Heart left ventricle (tissue), 16 donors: ENCODE results near the gene ATXN7L1. TPM values are rescaled to one million over a fixed set of nuclear protein-coding genes. Genes with fewer than 3 reads are reported as not detected.

Experiments used
- ATAC-seq, 4 donors: fragments of 200-7000 bp; cut with Tn5 transposase; one replicate each; pipeline ENCODE4 v1.9.1; 2020 to 2022; ENCODE audit warnings: moderate library complexity in 4 of 4, mild to moderate bottlenecking in 3 of 4, moderate number of reproducible peaks in 1 of 4
- DNase-seq, 5 donors: peaks; one replicate each; pipeline ENCODE4 v3.0.0-alpha.2; 2020
- H3K27ac ChIP-seq, 12 donors: fragments of 200-600 bp; sonication (generic) in 4 of 12; one replicate each; pipeline versions ENCODE4 v1.5.0 to v1.8.0; 2016 to 2022; ENCODE audit warnings: mild to moderate bottlenecking in 2 of 12
- H3K27me3 ChIP-seq, 9 donors: fragments of 200-600 bp; sonication (generic) in 2 of 9; one replicate each; pipeline versions ENCODE4 v1.5.1 to v1.8.0; 2016 to 2022; ENCODE audit warnings: mild to moderate bottlenecking in 3 of 9
- H3K36me3 ChIP-seq, 9 donors: fragments of 200-600 bp; sonication (generic) in 2 of 9; one replicate each; pipeline versions ENCODE4 v1.5.0 to v1.8.0; 2018 to 2022; ENCODE audit warnings: mild to moderate bottlenecking in 2 of 9
- H3K4me1 ChIP-seq, 12 donors: fragments of 200-600 bp; sonication (generic) in 4 of 12; one replicate each; pipeline versions ENCODE4 v1.5.0 to v1.8.0; 2016 to 2022; ENCODE audit warnings: mild to moderate bottlenecking in 3 of 12
- H3K4me3 ChIP-seq, 12 donors: fragments of 200-600 bp; sonication (generic) in 4 of 12; one replicate each; pipeline versions ENCODE4 v1.5.0 to v1.8.0; 2017 to 2022; ENCODE audit warnings: mild to moderate bottlenecking in 9 of 12, moderate library complexity in 4 of 12
- H3K9me3 ChIP-seq, 12 donors: fragments of 200-600 bp; sonication (generic) in 4 of 12; one replicate each; pipeline versions ENCODE4 v1.5.0 to v1.8.0; 2016 to 2022; ENCODE audit warnings: mild to moderate bottlenecking in 1 of 12
- CTCF ChIP-seq, 12 donors: fragments of 200-600 bp; sonication (generic) in 4 of 12; IDR thresholded peaks; one replicate each; pipeline versions ENCODE4 v1.5.0 to v1.8.0; 2018 to 2022; ENCODE audit warnings: antibody characterized with exemption in 12 of 12, mild to moderate bottlenecking in 5 of 12
- POLR2A ChIP-seq, 2 donors: fragments of 450-650 bp; IDR thresholded peaks; one replicate each; pipeline ENCODE4 v1.6.1; 2017; ENCODE audit warnings: antibody characterized with exemption in 2 of 2, mild to moderate bottlenecking in 2 of 2, moderate library complexity in 2 of 2
- WGBS, 4 donors: extraction: QIAGEN DNeasy Blood & Tissue Kit in 2 of 4; methylation state at CpG; one replicate each; pipeline versions ENCODE4 v1.1.5 to v1.1.7; 2013 to 2018; 5-methylcytosine and 5-hydroxymethylcytosine counted together
- intact Hi-C, 10 donors: fragments of 100-400 bp; cut with DNase I; formaldehyde crosslinking; loops; one replicate each; pipeline versions ENCODE4 v1.11.1 to v1.14.2; 2022
- polyA plus RNA-seq, 2 donors: library from polyadenylated mRNA; stranded (reverse); fragments of 200-250 nt; gene quantifications; one replicate each; pipeline ENCODE4 v1.2.3, GENCODE V29; 2013
- total RNA-seq, 9 donors: library from RNA; depleted of rRNA in 2 of 9; stranded (reverse); fragments of >200 nt in 2 of 9; fragmentation: NEBNext Ultra II Directional in 3 of 9; extraction: Animal tissue kit (Norgen Biotek cat#: 25700) in 3 of 9; gene quantifications; one replicate each; pipeline versions ENCODE4 v1.1.0 to v1.2.4, GENCODE V29; 2016 to 2023
- donor health status: ischemic (EF 13 %, LVEDD 7.1; RV severe dilation, severe dysfunction).
- donor health status: healthy with polysubstance abuse.
- donor health status: DM: no; HTN: yes; CAD: no.
- donor health status: DM: no; HTN: no; CAD: no.
- donor health status: ischemic (EF 25% LVEDD 6.9; RV normal size, moderate dysfunction).
- donor health status: ischemic (EF 25% LVEDD 5.7; RV mildly dilated, moderate dysfunction).
- donor health status: healthy.
- donor health status: DM: yes; HTN: yes; CAD: no.
- donor health status: ischemic (EF 35%, LVEDD 5.7; RV mildly dilated, moderate dysfunction).
- donor health status: nonischemic (EF 11% LVEDD 7.7; RV severe dilation, severe dysfunction).
- donor health status: DM: yes; HTN: yes; CAD: no.
- donor health status: PGD.
- donor health status: ischemic (EF 29% LVEDD 5.4; RV normal size, mild dysfunction).
- donor health status: nonischemic (EF 23%, LVEDD 6.1; RV moderate dilation, normal function).

The ATXN7L1 gene
- total and polyA plus RNA-seq, 11 donors = 2.0 to 10.6 (median 3.6) TPM

- Histone ChIP-seq H3K9me3 (no peaks in the 10 kb centered on the region), H3K4me1 (peaks cover 0 to 19% (median 7%) of the 10 kb centered on the region in 12 donors), H3K27me3 (peaks cover 0 to 3% (median 0%) of the 10 kb centered on the region in 9 donors), H3K36me3 (peaks cover 0 to 16% (median 3%) of the 10 kb centered on the region in 9 donors), H3K4me3 (no peak overlapping the region), H3K27ac (no peak overlapping the region)
- intact Hi-C loops = loop anchor here (10.0 kb wide), 6 partner anchors 68 to 218 kb away; no protein-coding TSS in a partner anchor
- ATAC-seq (no peak), DNase-seq (no peak)
- no peak for TF ChIP-seq CTCF (IDR thresholded peaks at IDR 0.05)
- 96 to 99% (median 98%) methylated on average over 5 of the region's 5 CpGs for WGBS, 4 donors
These were observed 3.9 kb downstream of the ATXN7L1 start for GRCh38 chr7:105872491-105872890.

- 74 to 79% (median 75%) methylated on average over 3 of the region's 3 CpGs for WGBS, 4 donors
- Histone ChIP-seq H3K4me3 (no peak overlapping the region), H3K9me3 (no peaks in the 10 kb centered on the region), H3K27me3 (no peaks in the 10 kb centered on the region), H3K4me1 (peaks cover 0 to 12% (median 6%) of the 10 kb centered on the region in 12 donors), H3K36me3 (peaks cover 0 to 20% (median 3%) of the 10 kb centered on the region in 9 donors), H3K27ac (no peak overlapping the region)
- intact Hi-C loops = loop anchor here (10.0 kb wide), 6 partner anchors 66 to 216 kb away; no protein-coding TSS in a partner anchor
- TF ChIP-seq POLR2A (IDR thresholded peaks at IDR 0.05) (no peak), CTCF (IDR thresholded peaks at IDR 0.05) (no peak)
- no peak for ATAC-seq
- DNase-seq = no peak
These were observed 5.3 kb downstream of the ATXN7L1 start for GRCh38 chr7:105871142-105871541.

GRCh38 chr7:105866102-105866801 is 10.1 kb downstream of the ATXN7L1 start:
- intact Hi-C loops = no loop called here
- Histone ChIP-seq H3K4me1 (peaks cover 0 to 6% (median 0%) of the 10 kb centered on the region in 12 donors), H3K4me3 (no peak overlapping the region), H3K9me3 (no peaks in the 10 kb centered on the region), H3K27me3 (no peaks in the 10 kb centered on the region), H3K27ac (no peak overlapping the region), H3K36me3 (peaks cover 0 to 21% (median 0%) of the 10 kb centered on the region in 9 donors)
- TF ChIP-seq CTCF (IDR thresholded peaks at IDR 0.05) = no peak
- TF ChIP-seq POLR2A (IDR thresholded peaks at IDR 0.05) = no peak
- ATAC-seq (no peak), DNase-seq (no peak)
- WGBS, 4 donors = 72 to 85% (median 79%) methylated on average over 10 of the region's 10 CpGs

GRCh38 chr7:105863876-105864275 is 12.5 kb downstream of the ATXN7L1 start:
- Histone ChIP-seq H3K4me1 (peaks cover 0 to 6% (median 0%) of the 10 kb centered on the region in 12 donors), H3K27ac (no peak overlapping the region), H3K36me3 (peaks cover 0 to 18% (median 0%) of the 10 kb centered on the region in 9 donors), H3K9me3 (no peaks in the 10 kb centered on the region), H3K4me3 (no peak overlapping the region), H3K27me3 (no peaks in the 10 kb centered on the region)
- TF ChIP-seq POLR2A (IDR thresholded peaks at IDR 0.05) (no peak), CTCF (IDR thresholded peaks at IDR 0.05) (no peak)
- intact Hi-C loops = no loop called here
- ATAC-seq (no peak), DNase-seq (no peak)
- WGBS, 4 donors = 94 to 98% (median 95%) methylated on average over 2 of the region's 2 CpGs
